GM19351 (cell line): ENCODE results near the gene KANK4.

Source experiments
- ATAC-seq: cut with Tn5 transposase; IDR thresholded peaks from one replicate; pipeline ENCODE4 v1.9.1; 2021; ENCODE audit warnings: mild to moderate bottlenecking, moderate library complexity; ENCODE audit not compliant: unreplicated experiment

KANK4 gene

DNA sequence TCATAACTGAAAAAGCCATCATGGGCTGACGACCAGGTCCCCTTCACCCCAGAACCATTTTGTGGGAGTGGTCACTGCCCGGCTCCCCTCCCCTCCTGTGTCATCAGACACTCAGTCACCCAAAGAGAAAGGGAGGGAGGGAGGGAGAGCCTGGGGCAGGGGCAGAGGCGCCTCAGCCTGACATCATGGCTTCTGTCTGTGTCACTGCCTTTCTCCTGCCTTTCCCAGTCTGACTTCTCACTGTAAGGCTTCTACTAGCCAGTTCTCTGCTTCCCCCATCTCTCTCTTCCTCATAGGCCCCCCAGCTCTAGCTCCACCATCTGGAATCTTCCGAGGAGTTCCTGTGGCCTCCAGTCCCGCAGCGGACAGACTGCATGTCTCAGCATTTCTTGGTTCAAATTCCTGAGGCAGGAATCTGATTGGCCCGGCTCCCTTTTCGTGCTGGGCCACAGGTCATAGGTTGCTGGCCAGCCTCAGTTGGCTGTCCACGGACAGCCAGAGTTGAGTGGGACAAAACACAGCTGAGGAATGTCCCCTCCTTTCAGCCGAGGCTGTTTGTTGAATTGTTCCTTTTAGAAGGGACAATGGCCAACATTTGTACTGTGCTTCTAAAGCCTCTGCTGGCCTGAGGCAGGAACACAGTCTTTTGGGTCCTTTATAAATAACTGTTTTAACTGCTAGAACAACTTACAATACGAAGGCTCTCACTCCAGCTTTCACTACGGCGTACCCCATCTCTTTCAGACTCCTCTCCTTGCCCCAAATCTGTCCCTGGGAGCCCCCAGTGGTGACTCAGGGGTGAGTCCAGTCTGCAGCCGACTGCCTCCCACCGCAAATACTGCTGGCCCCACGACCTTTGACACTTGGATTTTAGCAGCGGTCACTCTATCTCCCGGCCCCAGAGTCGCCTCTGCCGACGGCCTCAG, 18.7 kb upstream of the KANK4 start:
- no peak for ATAC-seq

- no peak for ATAC-seq
These were observed 17.9 kb upstream of the KANK4 start for GRCh38 chr1:62336995-62337705.

- no peak for ATAC-seq
These were observed 17.4 kb upstream of the KANK4 start for GRCh38 chr1:62336638-62336994.

DNA sequence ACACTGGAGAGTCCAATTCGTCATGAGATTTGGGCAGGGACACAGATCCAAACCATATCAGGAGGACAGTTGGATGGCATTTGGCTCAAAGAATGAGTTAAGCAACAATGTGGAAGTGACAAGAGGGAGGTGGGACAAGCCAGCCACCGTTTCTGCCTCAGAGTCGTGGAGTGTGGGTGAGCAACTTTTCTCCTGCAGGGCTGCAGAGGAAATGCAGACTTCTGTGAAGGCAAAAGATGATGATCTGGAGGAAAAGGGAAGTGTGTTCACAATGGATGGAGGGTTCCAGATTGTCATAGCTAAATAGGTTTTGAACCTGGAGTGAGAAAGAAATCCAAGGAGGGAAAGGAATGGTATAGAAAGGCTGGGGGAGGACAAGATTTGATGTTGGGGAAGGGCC, 16.4 kb upstream of the KANK4 start:
- no peak for ATAC-seq

DNA sequence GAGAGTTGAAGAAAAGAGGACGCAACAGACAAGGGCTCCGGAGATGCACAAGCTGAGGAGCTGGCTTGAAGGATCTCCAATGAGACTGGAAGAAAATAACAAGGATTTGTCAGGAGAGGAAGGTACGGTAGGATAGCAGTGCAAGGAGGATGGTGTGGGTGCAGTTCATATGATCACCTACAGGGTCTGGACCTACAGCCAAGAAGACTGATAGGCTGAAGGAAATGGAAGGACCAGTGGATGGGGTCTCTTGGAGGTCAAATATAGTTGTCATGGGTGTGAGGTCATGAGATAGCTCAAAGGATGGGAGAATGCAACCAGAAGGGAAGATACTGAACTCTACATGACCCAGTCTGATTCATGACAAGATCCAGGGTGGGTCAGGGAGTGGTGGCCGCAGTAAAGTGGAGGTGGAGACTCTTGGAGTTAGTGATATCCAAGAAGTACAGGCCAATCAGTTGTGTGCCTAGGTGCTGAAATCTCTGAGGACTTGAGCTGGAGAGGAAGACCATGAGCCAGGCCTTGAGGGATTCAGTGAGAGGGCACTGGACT, 15.3 kb upstream of the KANK4 start:
- no peak for ATAC-seq

- no peak for ATAC-seq
These were observed 14.2 kb upstream of the KANK4 start for GRCh38 chr1:62333441-62333840.

DNA sequence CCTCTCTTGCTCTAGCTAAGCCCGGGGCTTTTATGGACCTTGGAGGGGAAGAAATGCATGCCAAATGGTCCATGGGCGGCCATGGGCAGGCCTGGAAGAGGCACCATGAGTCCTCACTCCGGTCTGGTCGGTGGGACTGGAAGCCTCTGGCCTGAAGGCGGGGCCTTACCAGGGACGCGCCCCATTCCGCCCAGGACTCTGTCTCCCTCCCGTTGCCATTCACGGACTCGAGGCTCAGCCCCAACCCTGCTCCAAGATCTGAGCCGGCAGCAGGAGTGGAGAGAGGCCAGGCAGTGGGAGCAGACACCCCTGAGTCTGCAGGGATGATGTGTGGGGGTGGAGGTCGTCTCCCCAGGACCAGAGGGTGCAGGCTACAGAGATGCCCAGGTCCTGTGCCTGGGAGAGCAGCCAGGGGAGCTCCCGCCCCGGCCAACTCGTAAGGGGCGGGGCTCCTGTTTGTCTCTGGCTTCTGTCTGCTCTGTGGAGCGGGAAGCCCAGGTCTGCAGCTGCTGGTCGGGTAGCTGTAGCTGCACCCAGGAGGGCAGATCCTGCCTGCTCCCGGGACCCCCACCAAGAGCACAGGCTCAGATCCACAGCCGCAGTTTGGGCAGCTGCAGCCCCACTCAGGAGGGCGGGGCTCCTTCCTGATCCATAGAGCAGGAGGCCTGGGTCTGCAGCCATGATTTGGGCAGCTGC, 8.3 kb upstream of the KANK4 start:
- ATAC-seq = no peak

DNA sequence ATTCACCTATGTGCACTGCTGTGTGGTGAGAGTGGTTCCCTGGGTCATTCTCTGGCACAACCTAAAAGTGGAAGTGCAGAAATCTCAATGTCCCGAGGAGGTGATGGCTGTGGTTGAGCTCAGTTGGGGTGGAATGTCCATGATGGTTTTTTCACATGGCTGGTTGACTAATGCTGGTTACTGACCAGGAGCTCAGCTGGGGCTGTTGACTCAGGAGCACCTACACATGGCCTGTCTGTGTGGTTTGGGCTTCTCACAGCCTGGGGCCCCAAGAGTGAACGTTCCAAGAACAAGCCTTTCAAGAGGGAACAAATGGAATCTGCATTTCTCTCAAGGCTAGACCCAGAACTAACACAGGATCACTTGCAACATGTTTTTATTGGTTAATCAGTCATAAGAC, 6.4 kb upstream of the KANK4 start:
- ATAC-seq = no peak

GRCh38 chr1:62325081-62325480, 5.8 kb upstream of the KANK4 start:
- no peak for ATAC-seq

DNA sequence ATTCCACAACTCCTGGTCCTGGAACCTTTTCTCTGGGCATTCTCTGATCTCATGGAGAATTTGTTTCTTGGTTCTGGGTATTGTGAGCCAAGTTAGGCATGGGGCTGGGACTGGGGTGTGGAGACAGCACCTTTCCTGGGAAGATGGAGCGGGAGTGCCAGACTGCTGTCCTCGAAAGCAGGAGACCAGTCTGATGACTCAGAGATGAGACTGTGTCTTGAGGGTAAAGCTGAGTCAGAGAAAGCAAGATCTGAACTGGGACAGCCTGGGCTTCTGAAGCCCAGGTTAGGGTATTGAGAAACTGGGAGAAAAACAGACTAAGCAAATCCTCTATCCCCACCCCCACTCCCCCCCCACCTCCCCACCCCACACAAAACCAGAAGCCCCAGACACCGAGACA, 2.2 kb upstream of the KANK4 start:
- no peak for ATAC-seq

DNA sequence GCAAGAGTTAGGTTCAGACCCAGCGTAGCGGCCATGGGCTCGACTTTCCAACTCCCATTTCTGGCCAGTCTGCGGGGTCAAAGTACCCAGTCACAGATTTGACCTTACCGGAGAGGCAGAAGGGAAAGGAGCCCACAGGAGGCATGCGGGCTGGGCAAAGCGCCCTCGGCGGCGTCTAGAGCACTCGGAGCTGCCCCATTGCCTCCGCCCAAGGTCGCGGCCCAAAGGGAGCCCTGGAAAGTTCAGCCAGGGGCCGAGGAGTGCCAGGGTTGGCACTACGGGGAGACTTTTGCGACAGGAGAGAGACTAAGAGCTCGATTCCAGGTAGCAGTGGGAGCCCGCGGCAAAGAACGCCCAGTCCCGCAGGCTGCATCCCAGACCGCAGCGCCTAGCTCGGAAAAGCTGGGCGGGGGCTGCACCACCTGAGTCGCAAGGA, 896 bp downstream of the KANK4 start:
- no peak for ATAC-seq

GRCh38 chr1:62317021-62317768, 2.0 kb downstream of the KANK4 start:
- ATAC-seq = no peak

DNA sequence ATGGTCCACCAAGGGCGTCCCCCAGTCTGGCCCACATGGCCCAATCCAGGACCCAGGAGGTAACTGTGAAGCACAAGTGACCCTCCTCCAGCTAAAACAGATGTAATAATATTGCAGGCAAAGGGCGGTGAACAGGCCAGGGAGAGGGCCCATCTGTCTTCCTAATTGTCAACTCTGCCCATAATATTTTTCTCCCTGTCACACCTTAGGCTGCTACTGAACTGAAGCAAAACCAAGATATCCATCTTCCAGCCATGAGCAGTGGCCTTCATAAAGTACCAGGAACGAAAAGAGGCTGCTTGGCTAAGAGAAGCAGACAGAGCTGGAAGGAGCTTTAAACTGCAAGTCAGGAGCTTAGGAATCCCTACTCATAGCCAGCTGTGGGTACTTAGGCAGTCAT, 3.1 kb downstream of the KANK4 start:
- no peak for ATAC-seq

- no peak for ATAC-seq
These were observed 3.8 kb downstream of the KANK4 start for GRCh38 chr1:62315387-62315786.

- no peak for ATAC-seq
These were observed 4.5 kb downstream of the KANK4 start for GRCh38 chr1:62314454-62315350.

GRCh38 chr1:62312698-62313097, 6.5 kb downstream of the KANK4 start:
- no peak for ATAC-seq

GRCh38 chr1:62311473-62311943, 7.7 kb downstream of the KANK4 start:
- no peak for ATAC-seq

DNA sequence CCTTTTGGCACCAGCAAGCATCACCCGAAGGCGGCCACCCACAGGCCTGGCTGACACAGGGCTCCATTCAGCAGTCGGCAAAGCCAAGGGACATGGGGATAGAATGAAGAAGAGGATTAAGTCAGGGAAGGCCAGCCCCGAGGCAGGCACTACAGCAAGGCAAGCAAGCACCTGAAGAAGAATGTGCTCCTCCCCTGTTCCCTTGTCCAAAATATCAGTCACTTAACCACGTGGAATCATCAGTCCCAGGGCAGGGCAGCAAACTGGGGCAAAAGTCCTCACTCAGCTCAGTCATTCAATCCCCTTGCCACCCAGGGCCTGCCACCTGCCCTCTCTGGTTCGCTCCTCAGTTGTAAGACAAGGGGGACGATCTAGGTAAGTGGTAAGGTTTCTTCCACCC, 9.3 kb downstream of the KANK4 start:
- no peak for ATAC-seq

GRCh38 chr1:62308606-62309005, 10.6 kb downstream of the KANK4 start:
- no peak for ATAC-seq
